HG03066 (cell line): Measurements from ENCODE around the gene MZB1.
"Not testable (repeated sequence)": the region's sequence is repeated elsewhere in the genome, so short reads cannot be mapped to it uniquely, and the experiment has no call there.

Experiments used
- ATAC-seq: cut with Tn5 transposase; IDR thresholded peaks from one replicate; pipeline ENCODE4 v1.9.1; 2021; ENCODE audit warnings: low read depth; ENCODE audit not compliant: unreplicated experiment

The MZB1 gene

GRCh38 chr5:139393497-139394122 lies 3.9 kb upstream of the MZB1 start:
- ATAC-seq = no peak

- peak; percentile 42 for ATAC-seq
Observed at GRCh38 chr5:139392678-139393496, 3.2 kb upstream of the MZB1 start.

DNA sequence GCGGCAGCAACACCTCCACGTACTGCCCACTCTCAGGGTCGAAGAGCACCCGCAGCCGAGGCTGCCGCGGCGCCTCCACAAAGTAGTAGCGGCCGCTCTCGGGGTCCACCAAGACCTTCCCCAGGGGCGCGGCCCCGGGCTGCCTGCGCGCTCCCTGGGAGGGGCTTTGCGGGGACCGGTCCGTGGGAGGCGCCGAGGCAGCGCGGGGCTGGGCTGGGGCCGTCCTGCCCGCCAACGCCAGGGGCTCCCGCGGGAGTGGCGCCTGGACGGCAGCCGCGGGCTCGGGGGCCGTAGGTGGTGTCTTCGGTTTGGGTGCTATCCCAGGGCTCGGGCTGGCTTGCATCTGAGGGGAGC lies 2.6 kb upstream of the MZB1 start:
- peak; percentile 5 for ATAC-seq

GRCh38 chr5:139391570-139392323 lies 2.0 kb upstream of the MZB1 start:
- no peak for ATAC-seq

DNA sequence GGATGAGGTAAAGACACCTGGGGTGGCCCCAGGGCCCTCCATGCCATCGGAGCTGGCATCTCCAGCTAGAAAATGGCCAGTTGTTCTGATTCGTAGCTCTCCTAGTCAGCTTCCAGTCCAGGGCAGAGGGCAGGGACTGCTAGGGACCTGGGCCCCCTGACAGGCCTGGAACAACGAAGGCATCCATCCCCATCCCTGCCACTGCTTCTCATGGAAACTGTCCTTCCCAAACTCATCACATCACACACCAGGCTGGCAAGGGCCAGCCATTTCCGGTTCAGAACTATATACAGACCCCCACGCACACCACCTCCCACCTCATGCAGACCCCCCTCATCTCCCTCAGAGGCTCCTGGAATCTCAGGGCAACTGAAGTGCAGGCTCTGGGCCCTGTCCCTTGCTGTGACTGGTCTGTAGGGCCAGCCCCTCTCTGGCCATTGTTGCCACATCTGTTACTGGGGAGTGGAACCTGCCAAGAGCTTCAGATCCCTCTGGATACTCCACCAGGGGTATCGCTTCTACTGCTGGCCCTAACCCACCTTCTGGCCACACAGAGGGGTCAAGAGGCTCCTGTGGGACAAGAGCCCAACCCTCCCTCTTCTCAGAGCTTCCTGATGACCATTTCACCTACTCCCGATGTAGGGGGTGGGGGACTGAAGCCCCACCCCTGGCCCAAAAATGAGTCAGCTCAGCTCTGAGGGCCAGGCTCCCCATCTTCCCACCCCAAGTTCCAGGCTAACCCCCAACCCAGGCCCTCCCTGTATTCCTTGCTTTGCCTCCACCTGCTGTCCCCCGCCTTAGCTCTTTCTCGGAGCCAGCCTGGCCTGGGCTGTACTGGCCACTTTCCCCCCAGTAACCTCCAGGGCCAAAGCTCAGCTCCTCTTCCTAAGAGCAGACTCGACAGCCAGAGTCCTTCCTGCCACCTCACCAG lies 1.2 kb upstream of the MZB1 start:
- no peak for ATAC-seq

DNA sequence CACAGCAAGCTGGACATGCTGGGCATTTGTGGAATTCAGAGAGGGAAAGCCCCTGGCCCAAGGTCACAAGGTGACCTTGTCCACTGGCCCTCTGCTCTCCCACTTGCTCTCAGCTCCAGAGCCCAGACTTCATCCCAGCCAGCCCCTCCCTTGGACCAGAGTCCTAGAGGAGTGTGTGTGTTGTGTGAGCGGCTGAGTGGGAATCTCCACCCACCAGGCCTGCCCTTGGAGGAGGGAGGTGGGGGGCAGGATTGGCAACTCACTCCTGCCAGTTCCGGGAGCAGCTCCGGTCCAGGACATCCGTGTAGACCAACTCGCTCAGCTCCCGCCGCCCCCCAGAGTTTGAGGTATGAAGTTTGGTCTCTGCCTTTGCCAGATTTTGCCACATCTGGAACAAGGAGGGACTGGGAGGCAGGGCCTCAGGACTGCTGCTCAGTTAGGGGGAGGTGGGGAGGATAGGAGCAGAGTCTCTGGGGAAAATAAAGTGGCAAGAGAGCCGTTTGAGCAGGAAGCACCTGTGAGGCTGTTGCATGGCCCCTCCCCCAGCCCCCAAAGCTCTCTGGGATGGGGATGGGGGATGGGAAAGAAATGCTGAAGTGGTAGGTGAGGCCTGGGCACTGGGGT lies 1.4 kb downstream of the MZB1 start:
- ATAC-seq = no peak

DNA sequence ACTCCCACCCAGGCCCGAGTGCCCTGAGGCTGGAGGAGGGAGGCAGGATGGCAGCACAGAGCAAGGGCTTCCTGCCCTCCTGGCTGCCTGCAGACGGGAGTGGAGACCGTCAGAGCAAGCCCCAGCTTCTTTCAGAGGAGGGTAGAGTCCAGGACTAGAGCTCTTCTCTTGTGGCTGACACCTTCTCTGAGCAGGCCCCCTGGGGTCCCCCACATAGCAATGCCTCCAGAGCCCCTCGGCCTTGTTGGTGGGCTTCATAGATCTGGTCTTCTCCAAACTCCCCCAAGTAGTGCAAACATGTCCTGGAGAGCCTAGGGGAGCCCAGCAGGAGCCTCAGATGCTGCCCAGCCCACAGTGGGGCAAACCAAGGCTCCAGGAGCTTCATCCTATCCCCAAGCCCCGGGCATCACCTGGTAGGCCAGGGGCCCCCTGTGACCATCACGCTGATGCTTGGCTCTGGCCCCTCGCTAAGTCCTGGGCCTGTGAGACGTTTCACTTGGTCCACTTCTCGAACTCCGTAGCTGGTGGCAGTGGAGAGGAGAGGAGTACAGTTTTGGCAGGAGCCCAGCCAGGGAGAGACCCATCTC lies 2.0 kb downstream of the MZB1 start:
- ATAC-seq = no peak

DNA sequence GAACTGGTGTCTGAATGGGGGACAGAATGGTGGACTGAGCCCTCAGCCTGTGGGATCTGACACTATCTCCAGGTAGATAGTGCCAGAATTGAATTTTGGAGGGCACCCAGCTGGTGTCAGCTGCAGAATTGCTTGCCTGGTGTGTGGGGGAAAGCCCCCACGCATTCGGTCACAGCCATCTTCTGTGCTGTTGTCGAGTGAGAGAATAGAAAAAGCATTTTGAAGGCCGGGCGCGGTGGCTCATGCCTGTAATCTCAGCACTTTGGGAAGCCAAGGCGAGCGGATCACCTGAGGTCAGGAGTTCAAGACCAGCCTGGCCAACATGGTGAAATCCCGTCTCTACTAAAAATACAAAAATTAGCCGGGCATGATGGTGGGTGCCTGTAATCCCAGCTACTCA lies 2.8 kb downstream of the MZB1 start:
- ATAC-seq = not testable (repeated sequence)

- ATAC-seq = no peak
Observed at GRCh38 chr5:139386050-139386438, 3.7 kb downstream of the MZB1 start.

DNA sequence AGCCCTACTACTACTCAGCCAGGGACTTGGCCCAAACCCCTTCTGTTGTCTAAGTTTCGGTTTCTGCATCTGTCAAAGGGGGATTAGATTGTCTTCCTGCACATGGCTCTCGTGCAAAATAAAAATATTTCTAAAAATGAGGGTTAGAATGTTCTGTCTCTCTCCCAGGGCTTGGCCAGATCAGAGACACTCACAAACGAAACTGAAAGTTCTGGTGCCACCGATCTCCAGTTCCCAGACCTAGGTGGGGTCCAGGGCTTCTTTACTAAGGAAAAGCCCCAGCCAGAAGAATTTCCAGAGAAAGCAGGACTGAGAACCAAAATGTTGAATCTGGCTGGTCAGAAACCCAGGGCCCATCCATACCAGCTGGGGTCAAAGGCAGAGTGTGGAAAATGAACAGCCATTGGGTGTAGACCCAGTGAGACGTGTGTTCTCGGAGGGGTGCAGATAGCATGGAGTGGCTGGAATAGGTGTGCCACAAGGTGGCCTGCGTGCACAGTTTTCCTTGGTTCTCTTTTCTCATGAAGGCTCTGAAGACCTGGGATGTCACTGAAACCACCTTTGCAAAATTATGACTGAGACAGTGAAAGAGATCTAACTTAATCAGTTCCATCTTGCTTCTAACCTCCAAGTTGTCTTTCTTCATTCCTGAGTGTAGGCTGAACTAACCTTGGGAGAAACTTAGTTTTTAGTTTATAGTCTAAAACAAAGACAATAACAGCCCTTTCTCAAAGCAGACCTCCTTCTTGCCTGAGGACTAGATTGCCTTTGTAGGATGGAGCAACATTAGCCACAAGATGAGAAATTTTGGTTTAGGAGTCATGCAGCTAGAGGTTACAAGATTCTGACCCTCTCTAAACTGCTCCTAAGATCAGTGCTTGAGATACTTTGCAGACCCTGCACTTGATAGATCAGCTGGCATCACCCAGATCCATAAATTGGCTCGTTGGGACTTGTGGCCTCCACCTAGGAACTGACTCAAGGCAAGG lies 4.4 kb downstream of the MZB1 start:
- ATAC-seq = no peak

GRCh38 chr5:139384591-139385051 lies 5.1 kb downstream of the MZB1 start:
- no peak for ATAC-seq

DNA sequence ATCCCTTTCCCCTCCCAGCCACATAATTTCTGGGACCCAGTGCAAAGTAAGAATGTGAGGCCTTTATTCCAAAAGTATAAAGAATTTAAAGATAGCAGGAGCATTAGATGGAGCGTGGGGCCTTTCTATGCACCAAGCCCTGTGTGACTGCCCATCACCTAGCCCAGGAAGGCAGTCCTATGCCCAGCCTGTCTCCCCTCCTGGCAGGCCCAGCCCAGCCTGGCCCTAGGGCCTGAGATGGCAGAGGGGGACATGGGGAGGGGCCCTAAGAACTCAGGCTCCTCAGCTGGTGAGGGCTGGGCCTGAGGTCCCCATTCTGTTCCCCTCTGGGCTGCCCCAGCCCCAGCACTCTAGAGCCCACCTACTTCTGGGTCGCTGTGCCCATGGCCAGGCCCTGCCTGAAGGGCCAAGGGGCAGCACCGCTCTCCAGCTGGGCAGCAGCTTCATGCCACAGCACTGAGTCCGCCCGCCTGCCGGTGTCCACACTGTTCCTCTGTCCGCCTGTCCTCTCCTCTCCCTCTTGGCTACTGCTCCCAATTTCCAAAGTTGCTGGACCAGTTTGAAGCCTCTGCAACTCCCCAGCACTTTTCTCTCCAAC lies 5.6 kb downstream of the MZB1 start:
- no peak for ATAC-seq

DNA sequence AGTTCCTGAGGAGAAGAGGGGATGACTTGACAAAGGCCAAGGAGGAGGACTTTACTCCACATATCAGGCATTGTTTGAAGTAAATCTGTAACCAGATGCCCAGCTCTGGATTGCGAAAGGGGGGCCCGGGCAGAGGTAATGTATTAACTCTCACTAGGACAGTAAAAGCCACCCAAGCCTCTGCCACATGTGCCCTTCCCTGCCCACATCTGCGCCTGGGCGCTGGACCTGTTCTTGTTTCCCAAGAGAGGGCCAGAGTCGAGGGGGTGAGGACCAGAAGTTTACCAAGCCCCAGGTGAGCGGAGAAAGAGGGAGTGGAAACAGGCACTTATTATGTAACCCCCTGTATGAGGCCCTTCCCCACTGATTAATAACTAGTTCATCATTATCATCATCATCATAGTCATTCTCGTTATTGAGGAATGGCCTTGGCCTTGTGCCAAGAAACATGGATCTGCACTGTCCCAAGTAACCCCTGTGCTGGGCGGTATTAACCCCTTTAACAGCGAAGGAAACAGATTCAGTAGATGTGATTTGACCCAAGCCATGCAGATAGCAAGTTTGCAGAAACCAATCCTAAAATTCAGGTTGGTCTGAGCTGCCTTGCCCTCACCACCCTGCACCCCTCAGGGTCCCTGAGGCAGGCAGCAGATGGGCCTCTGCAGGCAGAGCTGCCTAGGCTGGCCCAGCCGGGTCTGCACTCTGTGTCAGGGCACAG lies 6.3 kb downstream of the MZB1 start, which contains the start of gene SLC23A1:
SLC23A1 (minus strand) TSS at position 23 of the 718 bp plus-strand sequence. CDS start 44 bp downstream, outside the sequence.
- no peak for ATAC-seq

DNA sequence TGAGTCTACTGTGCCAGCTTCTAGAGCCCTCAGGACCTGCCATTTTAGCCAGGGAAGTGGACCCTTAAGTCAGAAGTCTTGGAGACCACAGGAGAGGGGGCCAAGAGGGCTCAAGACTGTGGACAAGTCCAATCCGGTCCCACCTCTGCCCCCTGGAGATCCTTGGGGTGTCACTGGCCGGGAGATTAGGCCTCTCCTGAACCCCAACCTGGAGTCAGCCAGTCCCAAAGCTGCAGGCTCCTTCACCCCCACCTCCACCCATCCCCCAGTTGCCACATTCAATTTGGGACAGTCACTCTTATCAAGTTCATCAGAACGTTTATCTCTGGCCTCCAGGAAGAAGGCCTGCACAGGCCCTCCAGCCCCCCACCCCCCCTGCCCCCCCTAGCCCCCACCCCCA lies 6.9 kb downstream of the MZB1 start:
- ATAC-seq = no peak

GRCh38 chr5:139381837-139382761 lies 7.6 kb downstream of the MZB1 start:
- no peak for ATAC-seq
